SK-N-MC (cell line): Measurements from ENCODE around the gene PAPSS1.

ENCODE experiments used
- EZH2 ChIP-seq: fragments of 200-600 bp; sonication (generic); IDR thresholded peaks from one replicate; pipeline ENCODE4 v1.6.1; 2017; ENCODE audit warnings: antibody characterized with exemption
- POLR2AphosphoS5 ChIP-seq: IDR thresholded peaks from 2 replicates; pipeline ENCODE4 v1.6.1; 2012; ENCODE audit warnings: mild to moderate bottlenecking, low read depth, low read length, borderline replicate concordance

- TF ChIP-seq EZH2 = no peak
- no peak for TF ChIP-seq POLR2AphosphoS5
Observed at GRCh38 chr4:107616838-107617389, 103.1 kb downstream of the PAPSS1 start.
